Measurements from ENCODE around the gene TBXAS1.

The TBXAS1 gene

GRCh38 chr7:139829025-139829774 lies at the start of gene TBXAS1:
TBXAS1 (plus strand) TSS chr7:139829264; CDS start chr7:139829391, 127 bp downstream.
- DNase-seq = no peak

- DNase-seq = no peak
Measured at GRCh38 chr7:139782932-139783331, 46.1 kb upstream of the TBXAS1 start.

- DNase-seq = no peak
Measured at GRCh38 chr7:139783647-139784385, 45.2 kb upstream of the TBXAS1 start.

DNA sequence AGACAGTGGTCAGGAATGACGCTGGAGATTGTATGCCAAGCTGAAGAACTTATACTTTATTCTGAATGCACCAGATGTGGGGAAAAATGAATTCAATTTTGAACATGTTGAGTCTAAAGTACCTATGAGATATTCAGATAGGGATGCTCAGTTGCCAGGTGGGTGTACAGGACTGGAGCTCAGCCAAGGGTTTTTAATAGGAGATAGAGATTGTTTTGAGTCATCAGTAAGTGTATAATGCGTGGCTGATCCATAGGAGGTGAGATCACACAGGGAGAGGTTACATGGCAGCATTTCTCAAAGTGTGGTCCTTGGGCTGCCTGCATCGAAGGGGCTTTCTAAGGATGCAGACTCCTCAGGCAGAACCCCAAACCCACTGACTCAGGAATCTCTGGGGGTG lies 44.4 kb upstream of the TBXAS1 start:
- DNase-seq = no peak

DNA sequence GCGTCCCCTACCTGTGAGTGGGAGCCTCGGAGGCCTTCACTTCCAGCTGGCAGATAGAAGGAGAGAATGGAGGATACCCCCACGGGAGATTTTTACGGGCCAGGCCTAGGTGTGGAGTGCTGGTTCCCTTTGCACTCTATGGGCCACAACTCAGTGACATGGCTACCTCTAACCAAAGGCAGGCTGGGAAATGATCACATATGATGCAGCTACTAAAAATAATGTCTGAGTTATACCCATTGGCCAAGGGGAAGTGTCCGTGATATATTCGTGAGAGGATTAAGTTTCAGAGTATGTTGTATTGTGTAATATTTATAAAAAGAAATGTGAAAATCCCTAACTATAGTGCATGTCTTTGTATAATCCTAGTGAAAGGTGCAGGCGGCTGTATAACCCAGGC lies 37.7 kb upstream of the TBXAS1 start:
- DNase-seq = no peak

- no peak for DNase-seq
Measured at GRCh38 chr7:139797607-139798006, 31.5 kb upstream of the TBXAS1 start.

DNA sequence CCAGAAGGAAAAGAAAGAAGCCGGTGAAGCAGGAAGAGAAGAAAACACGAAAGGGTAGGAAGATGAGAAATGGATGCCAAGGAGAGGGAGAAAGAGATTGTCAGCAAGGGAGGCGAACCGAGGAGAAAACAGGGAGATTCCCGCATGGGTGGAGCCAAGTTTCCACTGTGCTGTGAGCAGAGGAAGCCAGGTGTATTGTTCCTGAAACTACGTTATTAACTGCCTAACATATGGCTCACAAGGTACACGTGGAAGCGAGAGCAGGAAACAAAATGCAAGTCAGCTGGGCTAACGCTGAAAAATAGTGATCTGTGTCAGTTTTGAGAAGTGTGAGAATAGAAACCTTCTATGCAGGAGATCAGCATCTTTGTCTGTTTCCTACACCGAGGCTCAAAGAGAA lies 30.8 kb upstream of the TBXAS1 start:
- no peak for DNase-seq

DNA sequence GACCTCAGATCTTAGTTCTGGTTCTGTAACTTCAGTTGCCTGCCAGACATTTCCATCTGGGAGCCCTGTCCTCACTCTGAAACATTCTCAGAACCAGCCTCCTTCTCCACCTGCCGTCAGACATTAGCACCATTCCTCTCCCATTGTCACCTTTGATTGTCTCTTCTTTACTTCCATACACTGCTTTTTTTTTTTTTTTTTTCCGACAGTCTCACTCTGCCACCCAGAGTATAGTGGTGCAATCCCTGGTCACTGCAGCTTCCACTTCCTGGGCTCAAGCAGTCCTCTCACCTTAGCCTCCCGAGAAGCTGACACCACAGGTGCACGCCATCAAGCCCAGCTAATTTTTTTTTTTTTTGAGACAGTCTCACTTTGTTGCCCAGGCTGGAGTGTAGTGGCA lies 30.2 kb upstream of the TBXAS1 start:
- no peak for DNase-seq

DNA sequence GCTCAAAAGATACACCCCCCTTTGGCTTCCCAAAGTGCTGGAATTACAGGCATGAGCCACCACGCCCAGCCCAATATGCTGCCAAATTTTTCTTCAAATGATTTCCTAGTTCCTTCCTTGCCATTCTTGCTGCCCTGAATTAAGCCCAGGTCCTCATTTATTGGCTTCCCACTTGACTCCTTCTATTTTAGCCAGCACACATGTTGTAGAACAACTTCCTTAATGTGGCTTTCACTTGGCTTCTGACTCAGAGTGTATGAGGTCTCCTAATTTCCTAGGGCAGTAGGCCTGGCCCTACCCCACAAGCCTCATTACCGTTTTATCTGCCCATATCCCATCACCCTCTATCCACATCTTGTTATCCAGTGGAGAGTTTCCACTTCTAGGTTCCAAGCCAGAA lies 29.5 kb upstream of the TBXAS1 start:
- DNase-seq = no peak

- no peak for DNase-seq
Measured at GRCh38 chr7:139804571-139804970, 24.5 kb upstream of the TBXAS1 start.

GRCh38 chr7:139807009-139807408 lies 22.1 kb upstream of the TBXAS1 start:
- DNase-seq = no peak

GRCh38 chr7:139808427-139808826 lies 20.6 kb upstream of the TBXAS1 start:
- no peak for DNase-seq

DNA sequence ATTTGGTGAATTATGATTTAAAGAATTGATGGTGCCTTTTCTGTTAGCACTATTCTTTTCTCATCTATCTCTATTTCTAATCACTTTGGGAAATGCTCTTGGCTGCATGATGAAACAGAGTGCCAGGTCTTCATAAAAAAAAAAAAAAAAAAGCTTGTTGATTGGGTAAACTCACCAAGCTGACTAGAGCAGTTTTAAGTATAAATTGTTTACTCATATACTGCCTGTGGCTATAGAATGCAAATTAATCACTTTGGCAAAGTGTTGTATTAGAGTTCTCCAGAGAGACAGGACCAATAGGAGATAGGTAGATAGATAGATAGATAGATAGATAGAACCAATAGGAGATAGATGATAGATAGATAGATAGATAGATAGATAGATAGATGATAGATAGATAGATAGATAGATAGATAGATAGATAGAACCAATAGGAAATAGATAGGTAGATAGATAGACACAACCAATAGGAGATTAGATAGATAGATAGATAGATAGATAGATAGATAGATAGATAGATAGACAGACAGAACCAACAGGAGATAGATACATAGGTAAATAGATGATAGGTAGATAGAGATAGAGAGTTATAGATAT lies 20.1 kb upstream of the TBXAS1 start:
- no peak for DNase-seq

DNA sequence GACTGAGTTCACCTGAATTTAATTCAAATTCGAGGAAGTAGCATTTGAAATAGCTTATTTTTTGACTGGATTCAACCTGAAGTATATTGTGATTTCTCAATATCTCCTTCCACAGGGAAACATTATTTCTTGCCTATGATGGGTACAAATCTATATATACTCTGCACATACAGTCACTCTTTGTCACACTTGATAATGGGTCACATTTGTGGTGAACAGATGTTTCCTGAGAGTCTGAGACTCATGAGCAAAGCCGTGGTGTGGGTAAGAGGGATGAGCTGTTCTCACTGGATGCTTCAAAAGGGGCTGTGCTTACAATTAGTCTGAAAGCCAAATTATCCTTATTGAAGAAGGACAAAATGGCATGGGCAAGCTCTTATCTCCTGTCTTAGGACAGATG lies 18.0 kb upstream of the TBXAS1 start:
- DNase-seq = no peak

DNA sequence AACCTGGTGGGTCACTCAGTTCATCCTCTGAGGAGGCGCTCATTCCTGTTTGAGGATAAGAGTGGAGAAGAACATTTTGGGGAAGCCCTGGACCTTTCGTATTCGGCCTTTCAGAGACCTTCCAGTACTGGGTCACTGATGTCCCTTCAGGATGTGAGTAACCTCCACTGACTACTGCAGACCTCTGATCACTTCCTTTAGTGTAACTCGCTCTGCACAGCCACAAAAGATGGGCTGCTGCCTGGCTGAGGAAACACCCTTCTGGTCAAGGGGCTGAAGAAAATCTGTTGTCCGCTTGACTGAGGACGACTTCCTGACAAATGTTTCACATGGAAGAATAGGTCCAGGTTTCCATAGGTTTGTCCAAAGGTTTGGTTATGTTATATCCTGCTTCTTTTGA lies 15.9 kb upstream of the TBXAS1 start:
- no peak for DNase-seq

- DNase-seq = no peak
Measured at GRCh38 chr7:139813689-139814088, 15.4 kb upstream of the TBXAS1 start.

- DNase-seq = no peak
Measured at GRCh38 chr7:139817249-139817648, 11.8 kb upstream of the TBXAS1 start.

DNA sequence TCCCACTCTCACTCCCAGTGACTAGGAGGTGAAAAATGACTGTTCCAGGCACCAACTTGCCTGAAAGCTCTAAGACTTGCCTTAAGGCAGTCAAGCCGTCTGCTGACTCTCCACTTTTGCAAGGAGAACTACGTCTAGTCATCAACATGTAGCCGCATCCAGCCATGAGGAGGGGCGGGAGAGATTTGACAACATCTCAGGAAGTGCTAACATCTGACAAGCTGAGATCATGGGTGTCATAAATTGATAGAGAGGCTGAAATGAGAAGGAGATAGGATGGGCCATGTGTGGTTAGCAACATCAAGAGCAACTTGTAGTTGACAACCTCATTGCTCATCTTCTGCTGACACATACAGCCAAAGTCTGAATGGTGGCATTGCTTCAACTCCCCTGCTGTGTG lies 9.0 kb upstream of the TBXAS1 start:
- no peak for DNase-seq

GRCh38 chr7:139821349-139822105 lies 7.5 kb upstream of the TBXAS1 start:
- DNase-seq = no peak

GRCh38 chr7:139822855-139823254 lies 6.2 kb upstream of the TBXAS1 start:
- DNase-seq = no peak

GRCh38 chr7:139823959-139824521 lies 5.0 kb upstream of the TBXAS1 start:
- no peak for DNase-seq

- peak; percentile 2 for DNase-seq
Measured at GRCh38 chr7:139825666-139826290, 3.3 kb upstream of the TBXAS1 start.

GRCh38 chr7:139827042-139827441 lies 2.0 kb upstream of the TBXAS1 start:
- DNase-seq = no peak

All from T1000 (cell line).